C4-2B (cell line): ENCODE measurements around the gene IRF8.

ENCODE experiments used
- ZFX ChIP-seq: fragments of 450-650 bp; IDR thresholded peaks from 2 replicates; pipeline ENCODE4 v1.6.1; 2017
- TF ChIP-seq, protein P1 (sequence below): fragments of 450-650 bp; conservative IDR thresholded peaks from 2 replicates; pipeline ENCODE4 v1.5.1; 2017; ENCODE audit warnings: mild to moderate bottlenecking

DNA sequence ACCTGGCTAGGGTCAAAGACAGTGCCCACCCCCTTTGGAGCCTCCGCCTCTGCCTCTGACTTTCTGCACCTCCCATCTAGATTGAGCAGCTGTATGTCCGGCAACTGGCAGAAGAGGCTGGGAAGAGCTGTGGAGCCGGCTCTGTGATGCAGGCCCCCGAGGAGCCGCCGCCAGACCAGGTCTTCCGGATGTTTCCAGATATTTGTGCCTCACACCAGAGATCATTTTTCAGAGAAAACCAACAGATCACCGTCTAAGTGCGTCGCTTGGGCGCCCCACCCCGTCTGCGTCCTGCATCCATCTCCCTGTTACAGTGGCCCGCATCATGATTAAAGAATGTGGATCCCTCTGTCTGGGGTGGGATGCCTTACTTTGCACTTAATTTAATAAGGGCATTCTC is 22.1 kb downstream of the IRF8 start:
- TF ChIP-seq, protein P1, sequence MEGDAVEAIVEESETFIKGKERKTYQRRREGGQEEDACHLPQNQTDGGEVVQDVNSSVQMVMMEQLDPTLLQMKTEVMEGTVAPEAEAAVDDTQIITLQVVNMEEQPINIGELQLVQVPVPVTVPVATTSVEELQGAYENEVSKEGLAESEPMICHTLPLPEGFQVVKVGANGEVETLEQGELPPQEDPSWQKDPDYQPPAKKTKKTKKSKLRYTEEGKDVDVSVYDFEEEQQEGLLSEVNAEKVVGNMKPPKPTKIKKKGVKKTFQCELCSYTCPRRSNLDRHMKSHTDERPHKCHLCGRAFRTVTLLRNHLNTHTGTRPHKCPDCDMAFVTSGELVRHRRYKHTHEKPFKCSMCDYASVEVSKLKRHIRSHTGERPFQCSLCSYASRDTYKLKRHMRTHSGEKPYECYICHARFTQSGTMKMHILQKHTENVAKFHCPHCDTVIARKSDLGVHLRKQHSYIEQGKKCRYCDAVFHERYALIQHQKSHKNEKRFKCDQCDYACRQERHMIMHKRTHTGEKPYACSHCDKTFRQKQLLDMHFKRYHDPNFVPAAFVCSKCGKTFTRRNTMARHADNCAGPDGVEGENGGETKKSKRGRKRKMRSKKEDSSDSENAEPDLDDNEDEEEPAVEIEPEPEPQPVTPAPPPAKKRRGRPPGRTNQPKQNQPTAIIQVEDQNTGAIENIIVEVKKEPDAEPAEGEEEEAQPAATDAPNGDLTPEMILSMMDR, result no peak
- TF ChIP-seq ZFX, result no peak
